ENCODE results near the gene PSME1. TPM values are rescaled to one million over a fixed set of nuclear protein-coding genes. Genes with fewer than 3 reads are reported as not detected.

The PSME1 gene
- total RNA-seq, 4 donors from 2014 or later: 81.0 to 175 (median 131) TPM

DNA sequence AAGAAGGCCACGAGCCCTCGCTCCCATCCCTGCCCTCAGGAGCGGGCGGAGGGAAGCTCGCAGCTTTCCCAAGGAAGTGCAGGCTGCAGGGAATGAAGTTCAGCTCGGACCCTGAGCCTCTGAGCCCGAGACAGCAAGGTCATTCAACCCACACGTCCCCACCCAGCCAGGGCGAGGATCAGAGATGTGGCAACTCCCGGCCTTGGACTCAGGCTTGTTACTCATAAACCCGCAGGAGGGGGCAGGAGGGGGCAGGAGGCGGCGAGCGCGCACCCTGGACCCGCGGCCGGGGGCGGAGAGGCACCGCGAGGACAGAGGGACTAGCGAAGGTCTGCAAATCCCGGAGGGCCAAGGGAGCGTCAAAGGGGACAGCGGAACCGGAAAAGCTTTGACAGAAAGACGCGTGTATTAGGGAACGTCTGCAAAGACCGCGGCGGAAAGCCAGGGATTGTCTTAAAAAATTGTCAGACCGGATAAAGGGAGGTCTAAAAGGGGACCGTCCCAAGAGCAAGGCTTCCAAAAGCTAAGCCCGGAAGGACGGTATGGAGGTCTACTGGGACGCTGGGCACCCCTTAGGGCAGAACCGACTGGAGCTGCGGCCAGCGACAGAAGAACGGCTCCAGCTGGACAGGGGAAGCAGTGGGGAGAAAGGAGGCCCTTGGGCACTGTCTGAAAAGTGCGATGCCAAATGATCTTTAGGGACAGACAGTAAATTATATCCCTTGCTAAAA is 22.0 kb upstream of the PSME1 start:
- Histone ChIP-seq H3K36me3 (no peaks in the 10 kb centered on the region), H3K4me3 (peak overlapping the region; percentile 60 to 82), H3K27me3 (no peaks in the 10 kb centered on the region), H3K9me3 (no peaks in the 10 kb centered on the region), H3K4me1 (no peaks in the 10 kb centered on the region), H3K27ac (peak overlapping the region; percentile 99 to 100)
- intact Hi-C loops (cut with DNase I; ENCODE audit: low total_unique reads): no loop called here
- peak in 1 of 4 experiments; percentile 2 for TF ChIP-seq CTCF (IDR thresholded peaks at IDR 0.05)
- peak in 1 of 2 donors; percentile 33 for TF ChIP-seq POLR2A (IDR thresholded peaks at IDR 0.05)
- peak; percentile 78 to 85 for DNase-seq

DNA sequence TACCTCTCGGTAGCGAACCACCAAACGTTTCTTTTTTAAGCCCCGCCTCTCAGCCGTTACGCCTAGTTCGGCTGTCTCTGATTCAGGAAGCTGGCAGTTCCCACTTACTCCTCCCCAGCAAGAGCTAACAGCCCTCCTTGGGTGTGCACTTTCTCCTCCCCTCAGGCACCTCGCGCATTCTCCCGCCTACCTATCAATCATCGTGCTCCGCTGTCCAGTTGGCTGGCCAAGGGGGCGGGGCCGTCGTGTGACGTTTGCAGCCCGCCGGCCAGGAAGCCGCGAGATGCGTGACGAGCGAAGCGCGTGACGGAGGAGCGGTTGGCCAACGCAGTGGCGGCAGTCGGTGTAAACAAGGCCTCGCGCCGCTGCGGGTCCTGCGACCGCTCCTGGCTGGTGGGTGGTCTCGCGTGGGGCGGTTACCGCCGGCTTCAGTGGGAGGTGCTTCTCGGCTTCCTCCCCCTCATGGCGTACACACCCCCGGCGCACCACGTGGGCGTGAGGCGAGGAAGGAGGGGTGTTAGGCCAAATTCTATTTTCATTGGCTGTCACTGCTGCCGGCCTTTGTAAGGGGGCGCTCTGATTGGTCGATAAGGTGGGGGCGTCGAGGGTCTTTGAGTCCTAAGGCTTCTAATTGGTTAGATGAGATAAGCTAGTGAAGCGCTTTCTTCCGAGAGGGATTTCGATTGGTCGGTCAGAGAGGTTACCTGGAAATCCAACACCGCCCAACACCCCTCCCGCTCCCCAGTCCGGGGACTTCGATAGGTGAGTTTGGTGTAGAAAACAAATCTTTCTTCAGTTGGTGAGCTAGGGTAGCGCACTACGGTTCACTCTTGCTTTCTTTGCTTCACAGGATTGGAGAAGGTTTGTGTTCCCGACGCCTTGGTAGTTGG is 21.2 kb upstream of the PSME1 start, which contains the start of the genes DCAF11 and NRL:
DCAF11 (plus strand) TSS at position 246 of the 890 bp plus-strand sequence. CDS start 818 bp downstream, outside the sequence.
NRL (minus strand) TSS at position 418 of the 890 bp plus-strand sequence. CDS start 32,101 bp downstream, outside the sequence.
- H3K27ac ChIP-seq: peak within 1 kb of the TSS; percentile 99 to 100
- H3K9me3 ChIP-seq: no peaks in the 10 kb centered on the region
- no peaks in the 10 kb centered on the region for H3K27me3 ChIP-seq
- DNase-seq: peak; percentile 98 to 99
- H3K4me3 ChIP-seq: peak within 1 kb of the TSS; percentile 60 to 82
- H3K36me3 ChIP-seq: no peaks in the 10 kb centered on the region
- TF ChIP-seq POLR2A (IDR thresholded peaks at IDR 0.05) (peak; percentile 49 to 61), CTCF (IDR thresholded peaks at IDR 0.05) (peak in 1 of 4 experiments; percentile 4)
- intact Hi-C loops (cut with DNase I; ENCODE audit: low total_unique reads): no loop called here
- H3K4me1 ChIP-seq: no peaks in the 10 kb centered on the region

DNA sequence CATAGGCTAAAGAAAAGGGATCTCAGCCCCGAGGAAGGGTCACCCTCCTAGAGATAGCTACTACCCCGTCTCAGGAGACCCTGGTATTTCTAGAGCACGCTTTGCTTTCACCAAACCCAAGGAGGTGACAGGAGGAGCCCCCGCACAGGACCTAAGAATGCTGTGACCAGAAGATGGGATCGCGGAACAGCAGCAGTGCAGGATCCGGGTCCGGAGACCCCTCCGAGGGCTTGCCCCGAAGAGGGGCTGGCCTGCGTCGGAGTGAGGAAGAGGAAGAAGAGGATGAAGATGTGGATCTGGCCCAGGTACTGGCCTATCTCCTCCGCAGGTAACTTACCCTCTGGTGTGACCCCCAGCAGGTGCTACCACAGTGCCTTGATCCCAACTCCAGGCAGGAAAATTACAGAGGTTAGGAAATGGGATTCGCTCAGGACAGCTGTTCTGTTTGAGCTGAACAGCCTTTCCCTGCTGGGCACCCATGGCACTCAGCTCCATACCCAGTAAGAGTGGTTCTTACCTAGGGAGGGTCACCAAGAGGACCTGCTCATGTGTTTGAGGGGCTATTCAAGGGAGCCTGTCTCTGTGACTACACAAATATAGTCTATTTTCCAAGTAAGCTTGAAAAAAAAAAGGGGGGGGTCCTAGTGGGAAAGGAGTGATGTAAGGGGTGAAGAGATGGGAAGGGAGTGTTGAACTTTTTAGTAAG is 20.4 kb upstream of the PSME1 start:
- peak overlapping the region; percentile 60 to 82 for H3K4me3 ChIP-seq
- H3K27me3 ChIP-seq: no peaks in the 10 kb centered on the region
- no peak for DNase-seq
- H3K27ac ChIP-seq: peak overlapping the region; percentile 99 to 100
- no peaks in the 10 kb centered on the region for H3K36me3 ChIP-seq
- no peaks in the 10 kb centered on the region for H3K9me3 ChIP-seq
- H3K4me1 ChIP-seq: no peaks in the 10 kb centered on the region
- no peak for TF ChIP-seq CTCF (IDR thresholded peaks at IDR 0.05)
- TF ChIP-seq POLR2A (IDR thresholded peaks at IDR 0.05): no peak
- intact Hi-C loops (cut with DNase I; ENCODE audit: low total_unique reads): no loop called here

DNA sequence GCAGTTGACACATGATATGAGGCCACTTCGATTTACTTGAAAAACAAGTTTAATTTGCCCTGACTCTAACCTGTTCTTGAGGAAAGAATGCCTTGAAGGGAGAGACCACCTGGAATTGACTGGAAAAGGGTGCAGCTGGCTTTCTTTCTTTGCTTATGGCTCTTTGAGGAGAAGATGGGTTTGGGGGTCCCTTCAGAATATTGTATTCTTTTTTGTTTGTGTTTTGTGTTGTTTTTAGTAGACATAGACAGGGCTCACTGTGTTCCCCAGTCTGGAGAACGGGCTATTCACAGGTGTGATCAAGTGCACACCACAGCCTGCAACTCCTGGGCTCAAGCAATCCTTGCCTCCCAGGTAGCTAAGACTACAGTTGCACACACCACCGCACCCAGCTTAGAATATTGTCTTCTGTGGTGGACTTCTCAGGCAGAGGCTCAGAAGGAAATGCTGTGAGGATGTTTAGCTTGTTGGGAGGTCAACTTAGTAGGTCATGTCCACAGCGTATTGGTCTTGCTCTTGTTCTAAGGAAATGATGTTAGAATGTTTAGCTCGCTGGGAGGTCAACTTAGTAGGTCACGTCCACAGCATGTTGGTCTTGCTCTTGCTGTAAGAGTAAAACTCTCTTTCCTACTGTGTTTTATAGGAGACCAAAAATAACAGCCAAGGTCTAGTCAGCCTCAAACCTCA is 19.7 kb upstream of the PSME1 start:
- Histone ChIP-seq H3K4me3 (peak overlapping the region in 1 of 2 donors; percentile 60), H3K4me1 (no peaks in the 10 kb centered on the region), H3K27me3 (no peaks in the 10 kb centered on the region), H3K36me3 (no peaks in the 10 kb centered on the region), H3K27ac (no peak overlapping the region), H3K9me3 (no peaks in the 10 kb centered on the region)
- intact Hi-C loops (cut with DNase I; ENCODE audit: low total_unique reads): no loop called here
- TF ChIP-seq CTCF (IDR thresholded peaks at IDR 0.05) (no peak), POLR2A (IDR thresholded peaks at IDR 0.05) (no peak)
- DNase-seq: no peak
